B cell (primary cell): ENCODE results near the gene BHMT.

Experiments used
- EZH2 ChIP-seq: IDR thresholded peaks from 2 replicates; pipeline ENCODE4 v1.6.1; 2012; ENCODE audit warnings: borderline replicate concordance, low read depth, mild to moderate bottlenecking, moderate library complexity, low read length; ENCODE audit not compliant: insufficient read depth, poor library complexity, severe bottlenecking
- TF ChIP-seq, protein P1 (sequence below): fragments of 200-600 bp; IDR thresholded peaks from one replicate; pipeline ENCODE4 v1.8.0; 2022; ENCODE audit warnings: antibody characterized with exemption, mild to moderate bottlenecking

GRCh38 chr5:79108086-79108485 is 3.5 kb upstream of the BHMT start:
- TF ChIP-seq, protein P1, sequence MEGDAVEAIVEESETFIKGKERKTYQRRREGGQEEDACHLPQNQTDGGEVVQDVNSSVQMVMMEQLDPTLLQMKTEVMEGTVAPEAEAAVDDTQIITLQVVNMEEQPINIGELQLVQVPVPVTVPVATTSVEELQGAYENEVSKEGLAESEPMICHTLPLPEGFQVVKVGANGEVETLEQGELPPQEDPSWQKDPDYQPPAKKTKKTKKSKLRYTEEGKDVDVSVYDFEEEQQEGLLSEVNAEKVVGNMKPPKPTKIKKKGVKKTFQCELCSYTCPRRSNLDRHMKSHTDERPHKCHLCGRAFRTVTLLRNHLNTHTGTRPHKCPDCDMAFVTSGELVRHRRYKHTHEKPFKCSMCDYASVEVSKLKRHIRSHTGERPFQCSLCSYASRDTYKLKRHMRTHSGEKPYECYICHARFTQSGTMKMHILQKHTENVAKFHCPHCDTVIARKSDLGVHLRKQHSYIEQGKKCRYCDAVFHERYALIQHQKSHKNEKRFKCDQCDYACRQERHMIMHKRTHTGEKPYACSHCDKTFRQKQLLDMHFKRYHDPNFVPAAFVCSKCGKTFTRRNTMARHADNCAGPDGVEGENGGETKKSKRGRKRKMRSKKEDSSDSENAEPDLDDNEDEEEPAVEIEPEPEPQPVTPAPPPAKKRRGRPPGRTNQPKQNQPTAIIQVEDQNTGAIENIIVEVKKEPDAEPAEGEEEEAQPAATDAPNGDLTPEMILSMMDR, result no peak
- TF ChIP-seq EZH2, result no peak
